NCI-H1417 (cell line): ENCODE results near the gene SPOCK2.

Experiments used
- DNase-seq, 3 experiments: peaks; one replicate each; lab custom pipeline; 2025; lab: John Stamatoyannopoulos, UW

Gene SPOCK2

DNA sequence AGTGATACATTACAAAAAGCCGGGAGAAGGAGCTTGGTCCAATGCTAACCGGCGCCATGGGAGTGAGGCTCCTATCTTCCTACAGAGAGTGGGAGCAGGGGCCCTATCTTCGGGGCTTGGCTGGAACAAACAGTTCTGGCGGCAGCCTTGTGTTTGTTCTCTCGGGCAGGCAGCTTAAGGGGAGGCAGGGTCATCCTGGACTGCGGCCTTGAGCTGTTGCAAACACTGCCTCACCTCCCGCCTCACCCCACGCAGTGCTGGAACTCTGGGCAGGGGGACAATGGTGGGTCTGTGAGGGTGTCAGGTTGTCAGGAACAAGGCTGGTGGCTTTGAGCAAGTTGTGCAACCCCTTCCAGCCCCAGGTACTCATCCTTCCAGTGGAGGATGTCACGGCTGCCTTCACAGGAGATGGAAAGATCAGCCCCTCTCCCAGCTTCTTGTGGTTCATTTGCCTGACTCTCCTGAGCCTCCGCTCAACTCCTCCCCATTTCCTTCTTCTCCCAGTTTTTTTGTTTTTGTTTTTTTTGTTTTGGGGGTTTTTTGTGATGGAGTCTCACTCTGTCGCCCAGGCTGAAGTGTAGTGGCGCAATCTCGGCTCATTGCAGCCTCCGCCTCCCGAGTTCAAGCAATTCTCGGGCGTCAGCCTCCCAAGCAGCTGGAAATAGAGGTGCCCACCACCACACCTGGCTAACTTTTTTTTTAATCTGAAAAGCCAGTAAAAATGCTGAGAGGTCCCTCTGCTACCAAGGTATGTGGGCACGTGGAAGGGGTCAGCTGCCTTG is 57.4 kb downstream of the SPOCK2 start:
- no peak for DNase-seq

DNA sequence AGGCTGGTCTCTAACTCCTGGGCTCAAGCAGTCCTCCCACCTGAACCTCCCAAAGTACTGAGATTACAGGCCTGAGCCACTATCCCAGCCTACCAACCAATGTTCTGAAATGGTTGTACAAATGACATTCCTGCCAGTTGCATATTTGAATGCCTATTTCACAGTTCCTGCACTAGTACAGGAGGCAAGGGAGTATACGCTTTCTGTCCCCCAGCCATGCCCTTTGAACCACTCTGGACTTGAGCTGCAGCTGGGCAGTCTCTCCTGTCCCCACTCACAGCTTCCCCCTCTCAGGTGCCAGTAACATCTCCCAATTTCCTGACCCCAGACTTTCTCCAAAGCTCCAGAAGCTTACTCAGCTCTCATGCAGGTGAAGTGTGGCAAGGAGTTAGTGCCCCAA is 58.9 kb downstream of the SPOCK2 start:
- DNase-seq: no peak

DNA sequence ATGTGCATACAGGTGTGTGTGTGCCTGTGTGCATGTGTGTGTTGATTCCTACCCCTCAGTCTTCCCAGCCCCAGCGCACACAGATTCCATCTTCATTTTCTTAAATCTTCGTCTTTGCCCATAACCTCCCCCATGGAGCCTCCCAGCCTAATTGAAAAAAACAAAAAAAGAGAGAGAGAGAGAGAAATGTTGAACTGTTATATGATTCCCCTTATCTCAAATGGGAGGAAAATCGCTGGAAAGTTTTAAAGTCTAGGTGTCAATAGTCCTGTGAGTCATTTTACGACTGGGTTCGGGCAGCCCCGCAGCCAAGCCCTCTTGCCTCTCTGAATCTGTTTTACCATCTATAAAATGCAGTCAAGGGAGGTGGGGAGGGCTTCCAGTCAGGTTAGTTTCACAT is 60.9 kb downstream of the SPOCK2 start:
- DNase-seq: no peak

DNA sequence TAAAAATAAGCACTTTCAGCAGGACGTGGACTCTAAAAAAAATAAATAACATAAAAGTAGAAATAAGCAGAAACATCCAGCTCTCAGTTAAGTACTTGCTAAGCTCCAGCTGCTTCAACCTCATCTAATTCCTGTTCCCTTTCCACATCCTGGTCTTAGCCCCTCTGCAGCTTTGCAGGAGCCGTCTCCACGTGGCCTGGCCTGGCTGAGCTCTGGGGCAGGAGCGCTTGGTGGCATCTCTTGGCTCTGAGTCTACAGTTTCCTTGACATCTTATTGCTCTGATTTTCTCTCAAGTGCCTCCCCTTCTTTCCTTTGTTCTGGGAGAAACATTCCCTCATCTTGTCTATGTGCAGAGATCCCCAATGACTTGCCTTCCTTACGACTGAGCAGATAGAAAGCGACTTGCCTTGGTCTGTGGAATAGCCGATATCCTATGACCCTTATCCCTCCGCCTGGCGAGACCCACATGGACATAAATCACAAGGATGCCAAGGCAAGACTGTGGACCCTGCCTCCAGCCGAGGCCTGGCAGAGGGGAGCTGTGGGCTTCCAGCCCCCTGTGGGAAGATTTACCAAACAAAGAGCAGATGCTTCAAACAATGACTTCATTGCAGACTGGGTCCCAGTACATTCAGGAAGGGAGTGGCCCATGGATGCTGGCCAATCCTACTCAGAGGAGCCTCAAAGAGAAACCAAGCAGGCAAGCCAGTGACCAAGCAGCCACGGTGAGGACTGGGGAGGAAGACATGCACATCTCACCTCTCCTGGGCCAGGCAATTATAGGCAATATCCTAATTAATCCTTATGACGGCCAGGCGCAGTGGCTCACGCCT is 61.9 kb downstream of the SPOCK2 start:
- no peak for DNase-seq

DNA sequence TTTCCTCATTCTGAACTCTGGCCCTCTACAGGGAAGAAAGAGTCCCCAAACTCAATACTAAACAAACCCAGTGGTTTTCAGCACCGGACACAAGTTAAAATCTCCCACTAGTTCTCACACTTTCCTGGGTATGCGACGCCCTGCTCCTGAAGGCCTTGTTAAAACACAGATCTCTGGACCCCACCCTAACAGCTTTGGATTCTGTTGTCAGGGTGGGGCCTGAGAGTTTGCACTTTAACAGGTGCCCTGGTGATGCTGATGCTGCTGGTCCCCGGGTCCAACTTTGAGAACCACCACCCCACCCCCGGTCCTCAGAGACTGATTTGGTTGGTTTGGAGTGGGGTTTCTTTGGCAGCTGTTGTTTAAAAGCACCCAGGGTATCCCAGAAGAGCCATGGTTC is 62.5 kb downstream of the SPOCK2 start:
- no peak for DNase-seq

DNA sequence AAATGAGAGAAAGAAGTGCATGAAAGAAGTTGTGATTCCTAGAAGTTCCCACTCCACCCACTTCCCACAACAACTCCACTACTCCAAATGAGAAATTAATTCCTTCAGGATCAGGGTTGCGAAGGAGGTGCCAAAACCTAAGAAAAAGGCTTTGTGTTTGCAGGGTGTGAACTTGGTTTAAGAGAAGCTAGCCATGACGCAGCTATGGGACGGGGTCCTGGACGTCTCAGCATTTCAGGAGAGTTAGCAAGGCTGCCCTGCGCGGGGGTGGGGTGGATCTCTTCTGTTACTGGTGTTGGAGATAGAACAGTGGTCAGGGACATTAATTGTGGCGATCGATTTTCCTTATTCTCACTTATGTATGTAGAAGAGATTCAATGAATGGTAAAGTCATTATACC is 63.0 kb downstream of the SPOCK2 start:
- DNase-seq: no peak

DNA sequence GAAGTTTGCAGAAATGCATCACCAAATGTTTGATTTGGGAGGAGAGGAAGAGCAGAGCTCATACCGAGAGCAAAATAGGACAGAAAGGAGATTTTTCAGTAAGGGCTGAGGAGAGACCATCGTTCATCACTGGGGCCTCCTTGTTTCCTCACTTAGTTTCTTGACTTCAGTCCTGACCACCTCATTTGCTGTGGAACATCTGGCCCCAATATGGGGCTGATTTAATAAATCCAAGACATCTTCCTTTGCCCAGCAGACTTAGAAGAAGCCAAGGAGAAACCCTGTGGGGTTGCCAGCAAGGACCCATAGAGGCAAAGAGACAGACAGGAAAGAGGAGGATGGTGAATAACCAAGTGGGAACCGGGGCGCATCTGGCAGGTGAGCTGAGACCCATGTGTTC is 63.8 kb downstream of the SPOCK2 start:
- no peak for DNase-seq

DNA sequence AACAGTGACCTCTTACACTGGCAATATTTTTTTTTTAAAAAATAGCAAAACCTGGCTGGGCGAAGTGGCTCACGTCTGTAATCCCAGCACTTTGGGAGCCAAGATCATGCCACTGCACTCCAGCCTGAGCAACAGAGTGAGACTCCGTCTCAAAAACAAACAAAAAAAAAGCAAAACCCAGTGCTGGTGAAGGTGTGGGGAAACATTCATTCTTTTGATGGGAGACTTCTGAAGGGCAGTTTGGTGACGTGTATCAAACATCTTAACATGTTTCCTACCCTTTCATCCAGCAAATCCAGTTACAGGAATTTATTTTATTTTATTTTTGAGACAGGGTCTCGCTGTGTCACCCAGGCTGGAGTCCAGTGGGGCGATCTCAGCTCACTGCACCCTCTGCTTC is 66.1 kb downstream of the SPOCK2 start:
- DNase-seq: no peak

DNA sequence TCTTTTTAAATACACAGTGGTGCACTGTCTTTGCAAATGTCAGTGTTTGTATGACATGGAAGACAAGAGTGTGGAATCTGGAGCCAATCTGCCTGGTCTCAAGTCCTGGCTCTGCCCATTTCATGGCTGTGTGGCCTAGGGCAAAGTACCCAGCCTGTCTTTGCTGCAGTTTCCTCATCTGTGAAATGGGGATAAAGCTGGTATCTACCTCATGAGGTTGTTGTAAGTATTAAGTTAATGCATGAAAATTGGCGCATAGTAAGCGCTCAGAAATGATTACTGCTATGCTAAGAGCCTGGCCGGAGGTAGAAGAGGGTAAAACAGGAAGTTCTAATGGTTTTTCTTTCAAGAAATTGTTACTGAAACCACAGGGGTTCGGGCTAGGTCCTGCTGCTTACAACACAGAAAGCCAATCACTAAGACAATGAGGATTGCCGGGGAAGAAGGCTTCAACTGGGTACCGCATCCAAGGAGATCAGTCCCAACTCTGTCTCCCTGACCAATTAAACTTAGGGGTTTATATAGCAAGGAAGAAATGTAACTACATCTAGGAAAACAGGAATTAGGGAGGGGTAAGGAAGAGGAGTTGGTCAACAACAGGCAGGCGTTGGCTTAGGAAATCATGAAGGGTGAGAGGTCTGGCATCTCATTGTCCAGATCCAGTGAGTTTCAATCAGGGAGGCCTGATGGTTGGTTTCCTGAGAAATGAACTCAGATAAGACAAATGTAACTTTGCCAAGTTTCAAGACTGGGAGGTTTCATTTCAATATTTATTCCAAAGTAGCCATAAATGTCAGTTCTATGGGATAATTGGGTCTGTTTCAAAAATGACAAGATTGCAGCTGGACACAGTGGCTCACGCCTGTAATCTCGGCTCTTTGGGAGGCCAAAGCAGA is 67.2 kb downstream of the SPOCK2 start:
- DNase-seq: no peak

DNA sequence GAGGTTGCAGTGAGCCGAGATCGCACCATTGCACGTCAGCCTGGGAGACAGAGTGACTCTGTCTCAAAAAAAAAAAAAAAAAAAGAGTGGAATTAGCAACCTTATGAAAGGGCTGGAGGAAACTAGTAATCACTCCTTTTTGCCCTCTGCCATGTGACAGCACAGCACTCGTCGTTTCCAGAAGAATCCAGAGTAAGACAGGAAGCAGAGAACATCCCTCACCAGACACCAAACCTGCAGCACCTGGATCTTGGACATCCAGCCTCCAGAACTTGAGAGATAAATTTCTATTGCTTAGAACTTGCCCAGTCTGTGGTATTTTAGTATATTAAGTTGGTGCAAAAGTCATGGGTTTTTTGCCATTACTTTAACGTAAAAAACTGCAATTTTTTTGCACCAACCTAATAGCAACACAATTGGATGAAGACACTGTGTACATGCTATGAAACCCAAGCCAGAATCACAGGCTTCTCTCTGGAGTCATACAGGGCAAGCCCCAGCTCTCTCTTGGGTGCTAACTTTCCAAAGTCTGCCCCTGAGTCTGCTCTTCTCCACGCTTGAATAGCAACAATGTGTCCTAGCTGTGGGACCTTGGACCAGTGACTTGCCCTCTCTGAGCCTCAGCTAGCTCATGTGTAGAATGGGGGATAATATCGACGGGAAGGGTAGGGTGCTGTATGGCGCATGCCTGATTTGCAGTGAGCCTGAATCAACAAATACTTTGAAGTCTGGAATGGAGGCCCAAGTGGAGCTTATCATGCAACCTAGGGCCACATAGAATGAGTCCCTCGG is 69.1 kb downstream of the SPOCK2 start:
- DNase-seq: no peak

DNA sequence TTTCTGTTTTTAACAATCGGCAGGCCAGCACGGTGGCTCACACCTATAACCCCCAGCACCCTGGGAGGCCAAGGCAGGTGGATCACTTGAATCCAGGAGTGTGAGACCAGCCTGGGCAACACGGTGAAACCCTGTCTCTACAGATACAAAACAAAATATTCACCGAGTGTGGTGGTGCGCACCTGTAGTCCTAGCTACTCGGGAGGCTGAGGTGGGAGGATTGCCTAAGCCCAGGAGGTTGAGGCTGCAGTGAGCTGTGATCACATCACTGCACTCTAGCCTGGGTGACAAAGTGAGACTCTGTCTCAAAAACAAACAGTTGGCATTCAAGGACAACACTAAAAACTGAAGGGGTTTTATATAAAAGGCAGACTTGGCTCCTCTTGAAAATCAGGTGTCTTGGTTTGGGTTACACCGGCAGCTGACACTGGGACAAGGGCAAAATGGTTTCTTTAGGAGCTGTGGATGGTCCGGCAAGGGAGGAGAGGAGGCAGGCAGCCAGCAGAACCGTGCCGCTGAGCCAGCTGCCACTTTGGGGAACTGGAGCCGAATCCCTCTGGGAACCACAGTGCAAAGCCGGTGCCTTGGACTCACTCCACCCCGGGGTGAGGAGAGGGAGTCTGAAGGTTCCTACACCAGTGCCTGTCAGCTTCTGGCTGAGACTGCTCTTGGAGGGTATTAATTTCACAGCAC is 71.6 kb downstream of the SPOCK2 start:
- DNase-seq: no peak

DNA sequence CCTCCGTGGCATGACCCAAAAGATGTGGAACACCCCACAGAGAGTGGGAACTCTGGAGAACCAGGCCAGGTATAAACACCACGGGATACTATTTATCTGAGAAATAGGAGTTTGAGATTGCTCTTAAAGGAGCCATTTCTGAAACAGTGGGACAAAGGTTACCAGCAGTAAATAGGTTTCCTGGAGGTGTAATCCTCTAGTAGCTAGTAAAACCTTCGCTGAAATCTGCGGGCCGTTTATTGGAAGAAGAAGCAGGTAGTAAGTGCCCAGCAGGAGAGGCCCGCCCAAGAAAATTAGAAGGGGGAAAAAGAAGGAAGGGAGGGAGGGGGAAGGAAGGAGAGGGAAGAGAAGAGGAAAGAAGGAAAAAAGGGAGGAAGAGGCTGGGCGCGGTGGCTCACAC is 72.5 kb downstream of the SPOCK2 start:
- no peak for DNase-seq

DNA sequence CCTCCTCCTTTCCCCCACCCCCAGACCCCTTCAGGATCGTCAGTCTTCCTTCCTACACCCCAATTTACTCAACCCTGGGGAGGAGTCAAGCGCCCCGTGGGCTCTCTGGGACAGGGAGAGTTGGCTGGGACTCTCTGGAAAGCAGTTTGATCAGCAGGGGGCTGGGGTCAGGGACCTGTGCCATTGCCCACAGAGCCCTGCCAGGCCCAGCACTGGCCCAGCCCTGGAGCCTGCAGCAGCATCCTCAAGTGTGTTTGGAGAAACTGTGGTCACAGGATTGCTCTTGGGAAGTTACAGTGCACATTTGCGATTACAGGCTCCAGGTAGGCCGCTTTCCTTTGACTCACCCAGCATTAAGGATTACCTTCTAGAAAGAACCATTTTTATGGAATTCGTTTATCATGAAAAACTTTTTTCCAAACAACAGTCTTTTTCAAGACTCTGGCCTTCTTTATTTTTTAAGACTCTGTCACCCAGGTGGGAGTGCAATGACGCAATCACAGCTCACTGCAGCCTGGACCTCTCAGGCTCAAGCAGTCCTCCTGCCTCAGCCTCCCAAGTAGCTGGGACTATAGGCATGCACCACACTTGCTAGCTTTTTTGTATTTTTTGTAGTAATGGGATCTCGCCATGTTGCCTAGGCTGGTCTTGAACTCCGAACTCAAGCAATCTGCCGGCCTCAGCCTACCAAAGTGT is 73.4 kb downstream of the SPOCK2 start:
- DNase-seq: no peak

DNA sequence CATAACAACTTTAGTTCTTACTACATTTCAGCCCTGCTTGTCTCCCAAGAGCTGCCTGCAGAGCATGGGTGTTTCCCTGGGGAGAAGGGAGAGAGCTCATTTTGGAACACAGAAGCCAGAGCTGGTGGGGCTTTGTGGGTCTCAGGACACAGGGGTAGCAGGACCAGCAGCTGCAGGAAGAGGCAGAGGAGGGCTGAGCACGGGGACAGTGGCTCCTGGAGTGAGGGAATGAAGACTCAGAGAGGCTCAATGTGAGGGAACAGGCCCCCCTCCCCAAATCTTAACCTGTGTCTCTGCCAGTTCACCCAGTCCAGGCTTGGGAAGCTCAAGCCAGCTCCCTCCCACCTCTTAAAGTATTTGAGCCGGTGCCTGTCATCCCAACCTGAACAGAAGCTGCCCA is 74.2 kb downstream of the SPOCK2 start:
- no peak for DNase-seq

DNA sequence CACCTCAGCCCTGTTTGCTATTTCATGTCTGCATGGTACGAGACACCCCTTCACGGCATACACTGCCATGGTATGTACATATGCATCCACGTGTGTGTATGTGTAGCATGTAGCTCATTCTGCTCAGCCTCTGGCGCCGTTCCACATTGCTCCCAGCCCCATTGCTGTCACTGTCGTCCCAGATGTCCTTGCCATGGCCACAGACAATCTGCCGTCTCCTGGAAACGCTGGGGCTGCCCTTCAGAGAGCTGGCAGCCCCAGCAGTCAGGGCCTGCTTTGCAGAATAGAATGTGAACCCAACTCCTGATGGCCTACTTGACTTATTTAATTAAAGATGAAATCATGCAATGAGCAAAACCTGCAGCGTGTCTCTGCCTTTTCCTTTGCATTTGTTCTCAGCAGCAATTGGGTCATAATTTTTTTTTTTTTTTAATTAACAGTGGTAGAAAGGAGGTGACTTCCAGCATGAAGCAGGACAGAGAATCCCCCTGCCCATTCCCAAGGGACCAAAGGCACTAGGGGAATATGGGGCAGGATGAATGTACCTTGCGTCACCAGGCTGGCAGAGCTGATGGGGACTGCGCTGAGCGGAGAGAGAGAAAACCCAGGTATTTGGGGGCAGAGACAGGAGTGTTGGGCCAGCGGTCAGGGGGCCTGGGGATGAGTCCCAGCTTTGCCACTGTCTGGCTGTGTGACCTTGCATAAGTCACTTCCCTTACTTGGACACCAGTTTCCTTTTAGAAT is 75.0 kb downstream of the SPOCK2 start:
- DNase-seq: no peak

DNA sequence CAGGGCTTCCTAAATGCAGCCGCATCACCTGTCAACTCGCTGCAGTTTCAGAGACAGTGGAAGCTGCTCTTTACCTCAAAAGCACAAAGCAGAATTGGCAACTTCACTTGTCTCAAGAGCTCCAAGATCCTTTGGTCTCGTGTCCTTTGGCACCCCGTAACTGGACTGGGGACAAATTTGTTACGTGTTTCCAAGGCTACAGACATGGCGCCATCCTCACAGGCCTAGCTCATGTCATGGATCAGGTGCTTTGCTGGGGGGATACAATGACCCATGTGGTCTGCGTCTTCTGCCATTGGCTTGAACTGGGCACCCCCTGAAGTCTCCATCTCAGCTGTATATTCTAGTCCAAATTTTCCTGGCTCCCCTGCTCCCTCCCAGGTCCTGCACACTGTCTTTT is 75.6 kb downstream of the SPOCK2 start:
- DNase-seq: no peak

DNA sequence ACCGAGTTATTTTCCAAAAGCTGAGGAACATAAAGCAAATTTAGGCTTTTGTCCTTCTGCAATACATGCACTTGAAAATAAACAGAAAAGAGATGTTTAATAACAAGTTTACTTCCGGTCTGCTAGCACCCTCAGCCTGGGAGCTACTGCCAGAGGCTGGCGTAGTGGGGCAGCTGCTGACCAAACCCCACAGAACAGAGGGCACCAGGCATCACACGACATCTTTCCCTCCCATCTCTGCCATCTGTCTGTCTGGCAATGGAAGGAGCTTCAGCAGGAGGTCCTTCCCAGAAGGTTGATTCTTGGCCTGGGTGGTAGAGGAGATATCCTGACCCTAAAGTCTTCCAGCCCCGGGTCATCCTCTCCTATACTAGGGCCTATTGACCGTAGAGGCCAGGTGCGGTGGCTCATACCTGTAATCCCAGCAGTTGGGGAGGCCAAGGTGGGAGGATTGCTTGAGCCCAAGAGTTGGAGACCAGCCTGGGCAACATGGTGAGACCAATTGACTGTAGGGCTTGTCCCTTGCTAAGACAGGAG is 76.3 kb downstream of the SPOCK2 start:
- no peak for DNase-seq

DNA sequence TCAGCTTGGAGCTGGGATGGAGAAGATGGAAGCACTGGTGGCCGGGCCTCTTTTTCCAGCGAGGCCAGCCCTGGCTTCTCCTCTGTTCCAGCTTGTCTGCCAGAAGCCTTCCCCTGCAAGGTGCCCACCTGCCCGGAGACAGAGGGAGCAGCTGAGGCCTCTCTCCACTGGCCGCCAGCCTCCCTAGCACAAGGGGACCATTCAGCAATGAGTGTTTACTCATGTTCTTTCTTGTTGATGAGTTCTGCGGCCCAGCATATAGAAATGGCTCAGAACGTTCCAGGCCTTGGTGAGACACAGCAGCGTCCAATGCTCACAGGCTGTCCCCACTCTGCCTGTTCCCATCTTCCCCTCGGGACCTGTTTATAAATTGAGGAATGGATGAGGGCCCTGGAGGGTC is 76.9 kb downstream of the SPOCK2 start:
- DNase-seq: no peak

DNA sequence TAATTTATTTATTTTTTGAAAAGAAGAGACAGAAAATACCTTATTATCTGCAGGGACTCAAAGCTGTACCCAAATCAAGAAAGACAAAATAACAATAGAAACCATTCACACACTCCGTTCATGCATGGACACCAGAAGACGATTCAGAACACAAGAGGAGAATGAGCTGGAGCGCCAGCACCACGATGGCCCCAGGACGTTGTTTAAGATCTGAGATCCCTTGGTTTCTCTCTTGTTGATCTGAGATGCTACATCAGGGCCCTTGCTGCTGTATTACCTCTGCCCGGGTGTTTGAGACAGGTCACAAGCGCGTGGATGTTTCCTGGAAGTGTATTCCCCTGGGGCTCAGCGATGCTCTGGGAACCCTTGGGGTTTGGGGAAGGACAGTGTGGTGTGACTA is 77.3 kb downstream of the SPOCK2 start:
- no peak for DNase-seq
